Measurements from ENCODE around the gene MKNK1. TPM values are rescaled to one million over a fixed set of nuclear protein-coding genes. Genes with fewer than 3 reads are reported as not detected.
"Not testable (repeated sequence)": the region's sequence is repeated elsewhere in the genome, so short reads cannot be mapped to it uniquely, and the experiment has no call there.

Gene MKNK1
- polyA plus RNA-seq, 1 of the 3 experiments (the other 2 are of a cell fraction): 28.2 TPM

GRCh38 chr1:46652321-46653100, 48.4 kb upstream of the MKNK1 start:
- no peak for DNase-seq
- Histone ChIP-seq H3K27ac (ENCODE audit: low read depth in 2 of 2, low read length in 1 of 2) (no peak overlapping the region), H2AFZ (ENCODE audit: low read depth) (no peak overlapping the region), H4K20me1 (ENCODE audit: insufficient read depth) (no peaks in the 10 kb centered on the region), H3K79me2 (ENCODE audit: insufficient read depth) (no peaks in the 10 kb centered on the region), H3K9ac (no peak overlapping the region), H3K9me2 (no peaks in the 10 kb centered on the region), H3K27me3 (ENCODE audit: insufficient read depth) (no peaks in the 10 kb centered on the region), H3F3A (replicated peaks; ENCODE audit: insufficient read depth) (peaks cover 4% of the 10 kb centered on the region), H3K9me3 (no peaks in the 10 kb centered on the region), H3K4me1 (ENCODE audit: control insufficient read depth in 1 of 2, insufficient read depth in 2 of 2, low read depth in 1 of 2, low read length in 1 of 2) (no peaks in the 10 kb centered on the region), H3K36me3 (replicated peaks in 1 of 2; ENCODE audit: control insufficient read depth in 1 of 2, insufficient read depth in 2 of 2, low read length in 1 of 2) (peaks cover 34 to 58% of the 10 kb centered on the region in 2 experiments), H3K4me2 (no peak overlapping the region), H3K4me3 (ENCODE audit: low read depth in 2 of 2, low read length in 1 of 2) (no peak overlapping the region)
- CTCF ChIA-PET: no interaction called here
- 56% methylated on average over 6 of the region's 6 CpGs for WGBS (ENCODE audit: low lambda C conversion rate)
- POLR2A ChIA-PET: no interaction called here
- TF ChIP-seq, protein P1, sequence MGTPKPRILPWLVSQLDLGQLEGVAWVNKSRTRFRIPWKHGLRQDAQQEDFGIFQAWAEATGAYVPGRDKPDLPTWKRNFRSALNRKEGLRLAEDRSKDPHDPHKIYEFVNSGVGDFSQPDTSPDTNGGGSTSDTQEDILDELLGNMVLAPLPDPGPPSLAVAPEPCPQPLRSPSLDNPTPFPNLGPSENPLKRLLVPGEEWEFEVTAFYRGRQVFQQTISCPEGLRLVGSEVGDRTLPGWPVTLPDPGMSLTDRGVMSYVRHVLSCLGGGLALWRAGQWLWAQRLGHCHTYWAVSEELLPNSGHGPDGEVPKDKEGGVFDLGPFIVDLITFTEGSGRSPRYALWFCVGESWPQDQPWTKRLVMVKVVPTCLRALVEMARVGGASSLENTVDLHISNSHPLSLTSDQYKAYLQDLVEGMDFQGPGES (IDR thresholded peaks at IDR 0.05; ENCODE audit: low read depth, low read length): no peak

GRCh38 chr1:46651152-46651551, 47.1 kb upstream of the MKNK1 start:
- H3F3A ChIP-seq (replicated peaks; ENCODE audit: insufficient read depth): peaks cover 12% of the 10 kb centered on the region
- H3K9ac ChIP-seq; CTCF ChIA-PET; H3K27ac ChIP-seq (ENCODE audit: low read depth in 2 of 2, low read length in 1 of 2); H3K9me2 ChIP-seq; H3K79me2 ChIP-seq (ENCODE audit: insufficient read depth); H3K4me2 ChIP-seq; H2AFZ ChIP-seq (ENCODE audit: low read depth); H3K9me3 ChIP-seq; DNase-seq; H3K4me3 ChIP-seq (ENCODE audit: low read depth in 2 of 2, low read length in 1 of 2); H3K4me1 ChIP-seq (ENCODE audit: control insufficient read depth in 1 of 2, insufficient read depth in 2 of 2, low read depth in 1 of 2, low read length in 1 of 2); H3K27me3 ChIP-seq (ENCODE audit: insufficient read depth); POLR2A ChIA-PET; H4K20me1 ChIP-seq (ENCODE audit: insufficient read depth): not testable (repeated sequence)
- peaks cover 23 to 50% of the 10 kb centered on the region in 2 experiments for H3K36me3 ChIP-seq (replicated peaks in 1 of 2; ENCODE audit: control insufficient read depth in 1 of 2, insufficient read depth in 2 of 2, low read length in 1 of 2)
- 85% methylated on average over 3 of the region's 3 CpGs for WGBS (ENCODE audit: low lambda C conversion rate)

DNA sequence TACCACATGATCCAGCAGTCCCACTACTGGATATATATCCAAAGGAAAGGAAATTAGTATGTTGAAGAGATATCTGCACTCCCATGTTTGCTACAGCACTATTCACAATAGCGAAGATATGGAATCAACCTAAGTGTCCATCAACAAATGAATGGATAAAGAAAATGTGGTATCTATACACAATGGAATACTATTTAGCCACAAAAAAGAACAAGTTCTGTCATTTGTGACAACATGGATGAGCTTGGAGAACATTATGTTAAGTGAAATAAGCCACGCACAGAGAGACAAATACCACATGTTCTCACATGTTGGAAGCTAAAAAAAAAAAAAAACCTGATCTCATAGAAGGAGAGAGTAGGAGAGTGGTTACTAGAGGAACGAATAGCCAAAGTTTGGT, 46.4 kb upstream of the MKNK1 start:
- WGBS (ENCODE audit: low lambda C conversion rate): 93% methylated on average over 3 of the region's 3 CpGs
- no peak for DNase-seq
- H3K9me3 ChIP-seq: no peaks in the 10 kb centered on the region
- H3K36me3 ChIP-seq (replicated peaks in 1 of 2; ENCODE audit: control insufficient read depth in 1 of 2, insufficient read depth in 2 of 2, low read length in 1 of 2): peaks cover 17 to 44% of the 10 kb centered on the region in 2 experiments
- no peaks in the 10 kb centered on the region for H3K27me3 ChIP-seq (ENCODE audit: insufficient read depth)
- no peak overlapping the region for H3K9ac ChIP-seq
- H2AFZ ChIP-seq (ENCODE audit: low read depth): no peak overlapping the region
- H3K4me3 ChIP-seq (ENCODE audit: low read depth in 2 of 2, low read length in 1 of 2): no peak overlapping the region
- H3F3A ChIP-seq (replicated peaks; ENCODE audit: insufficient read depth): peaks cover 12% of the 10 kb centered on the region
- H4K20me1 ChIP-seq (ENCODE audit: insufficient read depth): no peaks in the 10 kb centered on the region
- no peak overlapping the region for H3K27ac ChIP-seq (ENCODE audit: low read depth in 2 of 2, low read length in 1 of 2)
- no peaks in the 10 kb centered on the region for H3K9me2 ChIP-seq
- no peaks in the 10 kb centered on the region for H3K79me2 ChIP-seq (ENCODE audit: insufficient read depth)
- no peaks in the 10 kb centered on the region for H3K4me1 ChIP-seq (ENCODE audit: control insufficient read depth in 1 of 2, insufficient read depth in 2 of 2, low read depth in 1 of 2, low read length in 1 of 2)
- no peak overlapping the region for H3K4me2 ChIP-seq
- ChIA-PET CTCF (interaction anchor here (1.2 kb wide), 1 partner anchor 122 kb away, joined by 5 read pairs; no protein-coding TSS in a partner anchor), POLR2A (no interaction called here)
- TF ChIP-seq, protein P2, sequence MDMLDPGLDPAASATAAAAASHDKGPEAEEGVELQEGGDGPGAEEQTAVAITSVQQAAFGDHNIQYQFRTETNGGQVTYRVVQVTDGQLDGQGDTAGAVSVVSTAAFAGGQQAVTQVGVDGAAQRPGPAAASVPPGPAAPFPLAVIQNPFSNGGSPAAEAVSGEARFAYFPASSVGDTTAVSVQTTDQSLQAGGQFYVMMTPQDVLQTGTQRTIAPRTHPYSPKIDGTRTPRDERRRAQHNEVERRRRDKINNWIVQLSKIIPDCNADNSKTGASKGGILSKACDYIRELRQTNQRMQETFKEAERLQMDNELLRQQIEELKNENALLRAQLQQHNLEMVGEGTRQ (IDR thresholded peaks at IDR 0.05; ENCODE audit: borderline replicate concordance, low read depth, low read length): no peak
- TF ChIP-seq EZH2phosphoT487 (IDR thresholded peaks at IDR 0.05; ENCODE audit: borderline replicate concordance, low read depth) (no peak), RAD21 (IDR thresholded peaks at IDR 0.05; ENCODE audit: low read length) (no peak), MAX (IDR thresholded peaks at IDR 0.05; ENCODE audit: low read depth) (no peak), SMC3 (IDR thresholded peaks at IDR 0.05; ENCODE audit: low read depth, low read length) (no peak), TEAD4 (IDR thresholded peaks at IDR 0.05; ENCODE audit: borderline replicate concordance, insufficient read depth) (no peak), MXI1 (IDR thresholded peaks at IDR 0.05; ENCODE audit: low read depth, low read length) (no peak), RXRA (IDR thresholded peaks at IDR 0.05; ENCODE audit: borderline replicate concordance, low read depth) (no peak), YY1 (IDR thresholded peaks at IDR 0.05; ENCODE audit: low read depth) (no peak), FOXJ3 (CRISPR knock-in tag; IDR thresholded peaks at IDR 0.05) (no peak), GATA2 (CRISPR knock-in tag; IDR thresholded peaks at IDR 0.05) (no peak), CHD2 (IDR thresholded peaks at IDR 0.05; ENCODE audit: low read length, partially characterized antibody) (no peak)
- TF ChIP-seq, protein P1 (IDR thresholded peaks at IDR 0.05; ENCODE audit: low read depth, low read length): no peak
- TF ChIP-seq, protein P3, sequence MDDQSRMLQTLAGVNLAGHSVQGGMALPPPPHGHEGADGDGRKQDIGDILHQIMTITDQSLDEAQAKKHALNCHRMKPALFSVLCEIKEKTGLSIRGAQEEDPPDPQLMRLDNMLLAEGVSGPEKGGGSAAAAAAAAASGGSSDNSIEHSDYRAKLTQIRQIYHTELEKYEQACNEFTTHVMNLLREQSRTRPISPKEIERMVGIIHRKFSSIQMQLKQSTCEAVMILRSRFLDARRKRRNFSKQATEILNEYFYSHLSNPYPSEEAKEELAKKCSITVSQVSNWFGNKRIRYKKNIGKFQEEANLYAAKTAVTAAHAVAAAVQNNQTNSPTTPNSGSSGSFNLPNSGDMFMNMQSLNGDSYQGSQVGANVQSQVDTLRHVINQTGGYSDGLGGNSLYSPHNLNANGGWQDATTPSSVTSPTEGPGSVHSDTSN (IDR thresholded peaks at IDR 0.05): no peak

Measured in SK-N-SH (cell line).